Hematopoietic multipotent progenitor cell treated with erythropoietin and hydrocortisone succinate and interleukin-3 and kit ligand, for 8 days (in vitro differentiated cells): Measurements from ENCODE around the gene CDH23.

ENCODE experiments used
- DNase-seq: peaks from one replicate; pipeline ENCODE4 v3.0.0-alpha.2; 2015

The CDH23 gene

DNA sequence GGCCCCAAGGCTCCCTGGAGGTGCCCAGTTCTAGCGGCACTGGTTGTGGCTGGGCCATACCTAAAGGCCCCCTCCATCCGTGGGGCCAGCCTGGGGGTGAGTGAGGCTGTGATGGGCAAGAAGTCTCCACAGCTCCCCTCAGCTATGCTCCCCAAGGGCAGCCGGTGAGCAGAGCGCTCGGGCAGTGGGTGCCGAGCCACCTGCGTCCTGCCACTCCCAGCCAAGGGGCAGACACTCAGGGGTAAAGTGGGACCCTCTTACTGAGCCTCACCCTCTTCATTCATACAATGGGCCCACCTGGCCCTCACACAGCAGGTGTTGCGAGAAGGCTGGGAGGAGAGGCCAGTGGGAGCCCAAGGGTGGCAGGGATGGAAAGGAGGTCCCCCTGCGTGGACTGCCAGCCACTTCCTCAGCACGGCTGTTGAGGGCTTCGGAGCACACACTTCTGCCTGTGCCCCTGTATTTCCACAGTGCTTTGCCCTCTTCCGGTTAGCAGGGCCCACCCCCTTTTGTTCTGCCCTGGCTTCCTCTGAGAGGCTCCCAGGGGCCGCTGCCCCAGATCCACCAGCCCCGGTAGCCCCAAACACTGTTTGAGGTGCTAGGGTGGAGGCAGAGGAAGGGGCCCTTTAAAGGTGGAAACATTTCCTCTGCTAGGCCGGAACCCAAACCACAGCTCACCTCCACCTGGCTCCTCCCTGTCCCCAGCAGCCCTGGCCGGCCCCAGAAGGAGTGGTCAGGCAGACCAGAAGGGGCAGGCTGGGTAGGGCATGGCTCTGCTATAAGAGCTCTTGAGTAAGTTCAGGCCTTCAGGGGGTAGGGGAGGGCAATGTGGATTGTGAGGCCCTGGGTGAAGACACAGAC is 339.2 kb downstream of the CDH23 start:
- no peak for DNase-seq

DNA sequence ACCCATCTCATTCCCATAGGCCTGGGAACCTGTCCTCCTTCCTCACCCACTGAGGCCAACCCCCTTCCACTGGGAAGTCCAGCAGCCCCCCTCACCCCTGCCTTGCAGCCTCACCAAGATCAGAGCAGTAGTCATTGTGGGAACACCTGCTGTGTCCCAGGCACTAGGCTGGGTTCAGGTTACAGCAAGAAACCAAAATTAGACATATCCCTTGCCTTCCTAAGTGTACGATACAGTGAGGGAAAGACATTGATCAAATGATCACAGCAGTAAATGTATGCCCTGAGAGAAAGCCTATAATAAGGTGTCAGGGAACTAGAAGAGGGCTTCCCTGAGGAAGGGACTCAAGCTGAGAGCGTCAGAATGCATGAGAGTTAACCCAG is 339.8 kb downstream of the CDH23 start:
- no peak for DNase-seq

DNA sequence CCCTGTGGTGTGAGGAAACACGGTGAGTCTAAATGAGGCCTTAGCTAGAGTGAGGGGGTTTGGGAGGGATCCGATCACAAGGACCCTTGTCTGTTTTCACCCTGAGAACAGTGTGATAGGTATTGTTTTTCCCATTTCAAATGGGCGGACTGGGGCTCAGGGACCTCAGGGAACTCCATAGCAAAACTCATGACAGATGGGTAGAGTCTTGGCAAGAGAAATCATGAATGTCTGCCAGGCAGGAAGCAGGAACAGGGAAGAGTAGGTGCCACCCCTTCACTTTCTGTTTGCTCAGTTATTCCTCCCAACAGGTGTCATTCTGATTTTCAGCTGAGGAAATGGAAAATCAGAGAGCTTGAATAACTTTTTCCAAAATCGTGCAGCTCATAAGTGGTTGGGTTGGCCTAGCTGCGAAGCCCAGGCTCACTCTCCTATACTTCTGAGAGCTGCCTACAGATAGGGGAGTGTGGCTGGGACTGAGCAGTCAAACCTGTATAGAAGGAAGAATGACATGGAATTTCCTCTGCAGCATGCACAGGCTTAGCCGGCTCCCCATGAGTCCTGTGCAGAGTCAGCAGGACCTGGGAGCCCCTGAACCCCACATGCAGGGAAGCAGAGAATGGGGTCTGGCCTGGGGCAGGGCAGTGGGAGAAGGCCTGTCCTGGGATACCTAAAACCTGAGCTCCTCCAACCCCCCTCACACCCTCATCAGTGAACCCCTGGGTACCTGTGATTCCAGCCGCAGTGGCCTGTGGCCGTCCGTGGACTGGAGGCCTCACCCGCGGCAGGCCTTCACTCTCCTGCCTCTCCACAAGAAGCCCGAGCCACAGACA is 340.5 kb downstream of the CDH23 start:
- no peak for DNase-seq

- no peak for DNase-seq
Measured at GRCh38 chr10:71737834-71738197, 341.1 kb downstream of the CDH23 start.

DNA sequence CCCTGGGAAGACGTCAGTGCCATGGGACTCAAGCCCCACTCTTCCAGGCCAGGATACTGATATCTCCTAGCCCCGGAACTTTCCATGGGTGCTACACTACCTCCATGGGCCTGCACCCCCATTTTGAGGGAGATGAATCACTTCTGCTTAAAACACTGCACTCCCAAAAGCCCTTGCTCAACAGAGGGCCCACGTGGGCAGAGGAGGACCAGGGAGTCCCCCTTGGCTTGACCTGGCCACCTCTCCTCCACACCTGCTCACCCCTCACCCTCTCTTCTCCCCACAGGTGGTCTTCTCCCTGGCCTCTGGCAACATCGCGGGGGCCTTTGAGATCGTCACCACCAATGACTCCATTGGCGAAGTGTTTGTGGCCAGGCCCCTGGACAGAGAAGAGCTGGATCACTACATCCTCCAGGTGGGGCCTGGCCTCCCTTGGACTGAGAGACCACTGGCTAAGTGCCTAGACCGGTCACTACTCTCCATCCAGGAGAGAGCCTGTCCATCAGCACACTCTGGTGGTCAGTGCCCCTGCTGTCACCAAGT is 342.7 kb downstream of the CDH23 start:
- no peak for DNase-seq

DNA sequence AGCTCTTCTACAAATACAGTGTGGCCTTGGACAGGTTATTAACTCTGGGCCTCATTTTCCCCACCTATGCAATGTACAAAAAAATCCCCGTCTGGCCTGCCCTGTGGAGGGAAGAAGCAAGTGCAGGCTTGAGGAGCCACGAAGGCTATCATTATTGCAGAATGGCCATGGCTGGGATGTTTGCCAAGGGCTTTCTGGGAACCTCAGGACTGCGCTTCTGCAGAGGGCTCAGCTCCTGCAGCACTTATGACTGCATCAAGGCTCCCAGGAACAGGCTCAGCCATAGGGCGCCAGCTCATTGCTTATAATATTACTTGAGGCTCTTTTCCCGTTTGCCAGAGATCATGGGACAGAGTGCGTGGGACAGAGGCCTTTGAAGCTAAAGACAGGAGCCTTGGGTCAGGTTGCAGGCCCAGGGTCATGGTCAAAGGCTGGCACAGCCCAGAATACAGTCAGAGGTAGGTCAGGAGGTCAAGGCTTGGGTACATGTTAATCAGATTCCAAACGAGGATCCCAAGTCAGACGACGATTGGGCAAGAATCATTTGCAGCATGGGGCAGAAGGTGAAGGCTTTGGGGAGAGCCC is 343.4 kb downstream of the CDH23 start:
- DNase-seq, result peak; percentile 73

DNA sequence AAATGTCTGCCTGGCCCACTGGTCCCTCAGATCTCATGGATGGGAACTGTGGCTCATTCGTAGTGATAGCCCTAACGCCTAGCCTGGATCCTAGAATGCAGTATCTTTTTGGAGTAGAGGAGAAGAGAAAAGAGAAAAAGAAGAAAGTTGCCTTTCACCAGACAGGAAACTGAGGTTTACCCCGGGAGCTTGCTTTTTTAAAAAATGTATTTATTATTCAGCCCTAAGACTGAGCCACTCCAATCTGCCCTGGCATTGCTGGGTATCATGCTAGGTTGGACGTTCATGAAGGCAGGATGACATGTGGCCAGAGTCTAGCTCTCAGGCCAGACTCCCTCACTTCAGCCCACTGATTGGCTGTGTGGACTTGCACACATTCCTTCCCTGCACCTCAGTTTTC is 344.3 kb downstream of the CDH23 start:
- no peak for DNase-seq

- no peak for DNase-seq
Measured at GRCh38 chr10:71741671-71742070, 345.0 kb downstream of the CDH23 start.

- no peak for DNase-seq
Measured at GRCh38 chr10:71742301-71743088, 345.8 kb downstream of the CDH23 start.

DNA sequence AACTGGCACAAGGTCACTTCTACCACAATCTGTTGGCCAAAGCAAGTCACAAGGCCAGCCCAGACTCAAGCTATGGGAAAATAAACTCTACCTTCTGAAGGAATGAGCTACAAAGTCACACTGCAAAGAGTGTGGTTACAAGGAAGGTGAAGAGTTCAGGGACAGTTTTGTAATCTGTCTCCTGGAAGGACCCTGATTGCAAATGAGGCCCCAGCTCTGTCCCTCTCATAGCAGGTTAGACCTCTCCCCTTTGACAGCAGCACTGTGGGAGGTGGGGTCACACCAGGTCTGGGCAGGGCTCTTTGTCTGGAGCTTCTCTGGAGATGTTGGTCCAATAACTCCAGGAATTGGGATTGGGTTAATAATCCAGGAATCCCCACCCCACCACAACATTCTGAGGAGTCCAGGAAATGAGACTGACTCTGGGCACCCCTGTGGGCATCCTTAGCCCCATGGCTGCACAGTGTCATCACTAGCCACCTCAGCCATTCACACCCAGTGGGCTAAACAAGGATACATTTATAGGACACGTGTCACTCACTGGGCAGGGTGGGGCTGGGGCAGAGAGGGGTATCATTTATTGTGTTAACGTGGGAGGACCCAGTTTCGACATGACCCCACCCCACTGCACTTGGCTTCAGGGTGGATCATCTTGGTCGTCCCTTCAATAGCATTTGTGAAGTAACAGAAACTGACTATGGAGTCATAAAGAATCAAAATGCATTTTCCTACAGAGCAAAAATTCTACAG is 346.5 kb downstream of the CDH23 start:
- no peak for DNase-seq

DNA sequence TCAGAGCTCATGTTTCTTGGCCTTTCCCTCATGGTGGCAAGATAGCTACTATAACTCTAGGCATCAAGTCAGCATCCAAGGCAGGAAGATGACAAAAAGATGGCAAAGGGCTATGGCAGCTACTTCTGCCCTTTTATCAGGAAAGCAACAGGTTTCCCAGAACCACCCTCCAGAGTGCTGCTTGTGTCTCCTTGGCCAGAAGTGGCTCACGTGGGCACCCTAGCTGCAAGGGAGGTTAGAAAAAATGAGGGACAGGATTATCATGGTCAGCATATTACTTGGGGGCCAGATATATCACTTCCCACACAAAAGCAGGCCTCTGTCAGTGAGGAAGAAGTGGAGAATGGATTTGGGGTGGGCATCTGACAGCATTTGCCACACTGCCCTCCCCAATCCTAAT is 347.1 kb downstream of the CDH23 start:
- peak; percentile 71 for DNase-seq

DNA sequence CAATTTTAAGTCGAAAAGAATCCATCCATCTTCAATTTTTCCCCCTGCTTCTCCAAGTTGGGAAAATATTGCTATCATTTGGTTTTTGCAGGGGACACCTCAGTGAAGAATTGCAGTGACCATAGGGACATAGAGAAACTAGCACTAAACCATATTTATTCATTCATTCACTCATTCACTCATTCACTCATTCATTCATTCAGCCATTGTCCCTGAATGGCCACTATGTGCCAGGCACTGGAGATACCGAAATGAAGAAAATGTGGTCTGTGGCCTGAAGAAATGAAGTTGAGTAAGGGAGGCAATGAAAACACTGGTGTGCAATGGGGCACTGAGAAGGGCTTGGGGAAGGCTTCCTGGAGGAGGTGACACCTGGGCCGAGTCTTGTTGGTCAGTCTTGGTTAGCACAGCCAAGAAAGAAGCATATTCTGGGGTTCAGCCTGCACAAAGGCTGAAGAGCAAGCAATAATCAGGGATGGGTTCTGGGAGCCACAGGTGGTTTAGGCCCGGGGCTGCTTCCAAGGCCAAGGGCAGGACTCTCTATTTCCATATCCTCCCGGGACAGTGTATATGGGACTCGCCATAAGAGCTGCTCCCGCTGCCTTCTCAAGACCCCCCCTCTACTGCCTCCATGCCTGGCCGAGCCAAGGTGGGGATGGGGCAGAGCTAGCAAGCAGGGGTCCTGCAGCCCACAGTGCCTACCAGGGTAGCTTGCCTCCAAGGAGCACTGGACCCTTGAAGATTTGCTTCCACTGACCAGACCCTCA is 348.4 kb downstream of the CDH23 start:
- DNase-seq, result no peak

GRCh38 chr10:71745664-71746250 is 349.0 kb downstream of the CDH23 start:
- no peak for DNase-seq

- DNase-seq, result peak; percentile 98
Measured at GRCh38 chr10:71746344-71747037, 349.8 kb downstream of the CDH23 start.

GRCh38 chr10:71747039-71747531 is 350.4 kb downstream of the CDH23 start:
- peak; percentile 98 for DNase-seq

- DNase-seq, result peak; percentile 69
Measured at GRCh38 chr10:71747551-71748523, 351.1 kb downstream of the CDH23 start.

DNA sequence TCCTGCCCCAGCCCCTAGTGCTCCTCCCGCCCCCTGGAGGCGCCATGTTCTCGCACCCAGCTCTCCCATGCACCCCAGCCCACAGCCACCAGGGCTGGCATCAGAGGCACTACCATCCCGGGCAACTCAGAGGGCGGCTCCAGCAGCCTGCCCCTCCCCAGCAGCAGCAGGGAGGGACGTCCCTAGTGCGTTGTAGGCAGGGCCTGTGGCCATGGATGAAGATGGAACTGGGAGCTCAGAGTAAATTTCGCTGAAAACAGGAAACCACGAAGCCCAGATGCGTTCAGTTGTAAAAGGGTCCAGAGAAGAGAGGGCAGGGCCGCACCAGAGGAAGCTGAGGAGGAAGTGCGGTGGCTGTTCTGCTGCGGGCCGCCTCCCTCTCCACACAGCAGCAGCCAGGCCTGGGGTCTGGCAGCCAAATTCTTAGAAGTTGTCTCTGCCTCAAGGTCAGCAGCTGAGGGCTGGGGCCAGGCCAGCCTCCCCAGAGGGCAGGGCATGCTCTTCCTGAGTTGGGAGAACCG is 352.0 kb downstream of the CDH23 start:
- DNase-seq, result peak; percentile 93

DNA sequence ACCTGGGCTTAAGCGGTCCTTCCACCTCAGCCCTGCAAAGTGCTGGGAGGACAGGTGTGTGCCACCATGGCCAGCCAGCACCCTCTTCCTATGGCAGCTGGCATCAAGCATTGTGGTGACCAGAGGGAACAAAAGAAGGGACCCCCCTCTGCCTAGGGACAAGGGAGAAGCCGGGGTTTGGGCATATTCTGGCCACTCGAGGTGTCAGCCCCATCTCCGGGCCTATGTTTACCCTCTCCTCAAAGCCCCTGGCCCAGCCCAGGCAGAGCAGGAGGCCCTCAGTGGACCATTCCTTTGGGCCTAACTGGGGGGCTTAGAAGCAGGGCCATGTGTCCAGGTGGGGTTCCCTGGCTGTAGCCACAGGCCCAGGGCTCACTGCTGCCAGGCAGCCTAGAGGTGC is 352.7 kb downstream of the CDH23 start:
- no peak for DNase-seq
